Loucy (cell line): ENCODE data around the gene FMN2.

ENCODE experiments used
- H2AFZ ChIP-seq: fragments of 200-600 bp; sonication (generic); 2 replicates; pipeline ENCODE4 v1.6.0; 2016; ENCODE audit warnings: antibody characterized with exemption, mild to moderate bottlenecking, low read length, moderate library complexity
- H3F3A ChIP-seq: fragments of 200-600 bp; 2 replicates; pipeline ENCODE4 v1.6.0; 2016; ENCODE audit warnings: antibody characterized with exemption, low read depth, mild to moderate bottlenecking
- H3K27me3 ChIP-seq: fragments of 200-600 bp; sonication (generic); 2 replicates; pipeline ENCODE4 v1.6.1; 2014; ENCODE audit warnings: low read length, mild to moderate bottlenecking; ENCODE audit not compliant: insufficient read depth, poor library complexity, severe bottlenecking
- H3K36me3 ChIP-seq: fragments of 200-600 bp; sonication (generic); 2 replicates; pipeline ENCODE4 v1.6.1; 2016; ENCODE audit warnings: low read length; ENCODE audit not compliant: insufficient read depth
- H3K4me1 ChIP-seq: fragments of 200-600 bp; sonication (generic); 2 replicates; pipeline ENCODE4 v1.5.1; 2014; ENCODE audit warnings: low read length, mild to moderate bottlenecking; ENCODE audit not compliant: insufficient read depth, poor library complexity, severe bottlenecking
- H3K4me2 ChIP-seq: fragments of 200-600 bp; sonication (generic); 2 replicates; pipeline ENCODE4 v1.6.0; 2014; ENCODE audit warnings: antibody characterized with exemption, low read length, low read depth, mild to moderate bottlenecking; ENCODE audit not compliant: poor library complexity, severe bottlenecking
- H3K4me3 ChIP-seq: fragments of 200-600 bp; sonication (generic); 2 replicates; pipeline ENCODE4 v1.5.1; 2014; ENCODE audit warnings: low read length, mild to moderate bottlenecking, mixed read lengths; ENCODE audit not compliant: poor library complexity, severe bottlenecking
- H3K79me2 ChIP-seq: fragments of 200-600 bp; sonication (generic); 2 replicates; pipeline ENCODE4 v1.6.1; 2014; ENCODE audit warnings: low read length; ENCODE audit not compliant: insufficient read depth
- H3K9ac ChIP-seq: fragments of 200-600 bp; sonication (generic); 2 replicates; pipeline ENCODE4 v1.6.0; 2014; ENCODE audit warnings: mild to moderate bottlenecking, low read depth, low read length, moderate library complexity; ENCODE audit not compliant: poor library complexity, severe bottlenecking
- H3K9me2 ChIP-seq: fragments of 200-600 bp; sonication (generic); replicated peaks from 2 replicates; pipeline ENCODE4 v1.6.1; 2016; ENCODE audit warnings: low read depth, low read length, mixed read lengths
- H3K9me3 ChIP-seq: fragments of 200-600 bp; sonication (generic); 2 replicates; pipeline ENCODE4 v1.6.1; 2014; ENCODE audit warnings: mild to moderate bottlenecking, antibody characterized with exemption, low read length, low read depth; ENCODE audit not compliant: insufficient read depth
- H4K20me1 ChIP-seq: fragments of 200-600 bp; sonication (generic); 2 replicates; pipeline ENCODE4 v1.6.0; 2014; ENCODE audit warnings: antibody characterized with exemption, low read length, mild to moderate bottlenecking; ENCODE audit not compliant: insufficient read depth, poor library complexity, severe bottlenecking
- CTCF ChIP-seq: fragments of 200-600 bp; sonication (generic); conservative IDR thresholded peaks from 2 replicates; pipeline ENCODE4 v1.5.1; 2014; ENCODE audit warnings: mild to moderate bottlenecking, antibody characterized with exemption, low read length
- EZH2phosphoT487 ChIP-seq: fragments of 200-600 bp; IDR thresholded peaks from 2 replicates; pipeline ENCODE4 v1.6.1; 2018; ENCODE audit warnings: antibody characterized with exemption, mild to moderate bottlenecking, moderate library complexity, borderline replicate concordance

FMN2 gene

GRCh38 chr1:240109920-240110636, 18.4 kb downstream of the FMN2 start:
- H3K4me2 ChIP-seq: no peak overlapping the region
- no peaks in the 10 kb centered on the region for H3K9me3 ChIP-seq
- no peaks in the 10 kb centered on the region for H3K36me3 ChIP-seq
- no peak overlapping the region for H3K9ac ChIP-seq
- H4K20me1 ChIP-seq: no peaks in the 10 kb centered on the region
- no peaks in the 10 kb centered on the region for H3F3A ChIP-seq
- H3K79me2 ChIP-seq: no peaks in the 10 kb centered on the region
- no peaks in the 10 kb centered on the region for H3K9me2 ChIP-seq
- TF ChIP-seq EZH2phosphoT487 (no peak), CTCF (no peak)
- no peaks in the 10 kb centered on the region for H3K4me1 ChIP-seq
- H3K27me3 ChIP-seq: no peaks in the 10 kb centered on the region
- no peak overlapping the region for H2AFZ ChIP-seq
- no peak overlapping the region for H3K4me3 ChIP-seq

- H4K20me1 ChIP-seq: no peaks in the 10 kb centered on the region
These were observed 19.9 kb downstream of the FMN2 start for GRCh38 chr1:240111558-240111957.

GRCh38 chr1:240114222-240114621, 22.5 kb downstream of the FMN2 start:
- Histone ChIP-seq H3K4me3 (no peak overlapping the region), H3F3A (no peaks in the 10 kb centered on the region), H3K79me2 (no peaks in the 10 kb centered on the region), H3K4me2 (no peak overlapping the region), H3K9ac (no peak overlapping the region), H3K9me3 (no peaks in the 10 kb centered on the region), H3K36me3 (no peaks in the 10 kb centered on the region), H2AFZ (no peak overlapping the region), H3K27me3 (no peaks in the 10 kb centered on the region), H3K9me2 (no peaks in the 10 kb centered on the region), H3K4me1 (no peaks in the 10 kb centered on the region), H4K20me1 (no peaks in the 10 kb centered on the region)
- TF ChIP-seq CTCF (no peak), EZH2phosphoT487 (no peak)

More at GRCh38 chr1:240111558-240111957, 19.9 kb downstream of the FMN2 start:
- Histone ChIP-seq H3K4me3 (no peak overlapping the region), H3K9me3 (no peaks in the 10 kb centered on the region), H3K9me2 (no peaks in the 10 kb centered on the region), H3K27me3 (no peaks in the 10 kb centered on the region), H2AFZ (no peak overlapping the region), H3K79me2 (no peaks in the 10 kb centered on the region), H3K9ac (no peak overlapping the region), H3K36me3 (no peaks in the 10 kb centered on the region), H3K4me1 (no peaks in the 10 kb centered on the region), H3K4me2 (no peak overlapping the region), H3F3A (no peaks in the 10 kb centered on the region)
- TF ChIP-seq CTCF (no peak), EZH2phosphoT487 (no peak)
